CD1c-positive myeloid dendritic cell (primary cell): ENCODE measurements around the gene GGA2.
"Not testable (repeated sequence)": the region's sequence is repeated elsewhere in the genome, so short reads cannot be mapped to it uniquely, and the experiment has no call there.

Experiments used
- DNase-seq: peaks from one replicate; pipeline ENCODE4 v3.0.0-alpha.2; 2016; ENCODE audit errors: extremely low spot score

GGA2 gene

DNA sequence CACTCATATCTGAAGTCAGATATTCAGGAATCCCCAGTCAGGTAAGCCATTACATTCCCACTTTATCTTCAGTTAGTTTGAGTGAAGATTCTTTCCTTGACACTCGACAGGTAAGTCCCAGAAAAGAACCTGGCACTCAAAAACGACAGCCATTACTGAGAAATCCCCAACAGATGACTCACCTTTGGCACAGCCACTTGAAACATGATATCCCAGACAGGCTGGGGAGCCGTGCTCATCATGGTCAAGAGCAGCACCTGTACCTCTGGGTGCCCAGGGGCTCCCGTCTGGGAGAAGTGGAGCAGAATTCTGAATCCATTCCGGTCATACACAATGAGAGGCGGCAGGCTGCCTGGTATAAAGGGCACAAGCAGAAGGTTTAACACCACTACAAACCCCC lies 40.5 kb downstream of the GGA2 start:
- DNase-seq: no peak

DNA sequence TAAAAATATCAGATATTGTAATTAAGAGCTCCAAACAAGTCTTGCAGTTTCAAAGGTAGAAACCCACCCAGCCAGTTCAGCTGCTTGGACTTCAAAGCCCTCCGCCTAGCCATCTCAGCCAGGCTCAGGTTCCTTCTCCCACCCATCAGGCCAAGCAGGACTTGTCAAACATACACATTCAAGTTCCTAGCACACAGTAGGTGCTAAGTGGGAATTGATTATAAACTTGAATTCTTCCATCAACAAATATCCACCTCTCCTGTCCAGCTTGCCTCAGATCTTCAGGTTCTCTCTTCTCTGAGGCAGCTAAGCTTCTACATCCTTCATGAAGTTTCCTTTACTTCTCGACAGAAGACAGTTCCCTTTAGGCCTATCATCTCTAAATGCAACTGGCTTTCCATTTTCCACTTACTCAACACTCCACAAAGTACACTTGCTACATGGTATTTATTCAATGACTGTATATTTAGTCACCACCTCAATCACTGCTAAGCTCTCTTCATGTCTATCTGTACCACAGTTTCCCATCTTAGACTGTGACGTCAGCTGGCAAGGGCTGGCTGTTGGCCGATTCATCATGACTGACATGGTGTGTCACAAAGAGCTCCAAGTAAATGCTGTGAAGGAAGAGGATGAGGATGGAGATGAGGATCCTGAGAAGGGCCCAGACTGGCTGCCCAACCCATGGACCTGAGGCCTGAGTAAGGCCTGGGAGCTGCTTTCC lies 44.0 kb downstream of the GGA2 start:
- no peak for DNase-seq

GRCh38 chr16:23465179-23465578 lies 45.1 kb downstream of the GGA2 start:
- no peak for DNase-seq

GRCh38 chr16:23464196-23464595 lies 46.1 kb downstream of the GGA2 start:
- DNase-seq: no peak

GRCh38 chr16:23462994-23463393 lies 47.3 kb downstream of the GGA2 start:
- DNase-seq: not testable (repeated sequence)

DNA sequence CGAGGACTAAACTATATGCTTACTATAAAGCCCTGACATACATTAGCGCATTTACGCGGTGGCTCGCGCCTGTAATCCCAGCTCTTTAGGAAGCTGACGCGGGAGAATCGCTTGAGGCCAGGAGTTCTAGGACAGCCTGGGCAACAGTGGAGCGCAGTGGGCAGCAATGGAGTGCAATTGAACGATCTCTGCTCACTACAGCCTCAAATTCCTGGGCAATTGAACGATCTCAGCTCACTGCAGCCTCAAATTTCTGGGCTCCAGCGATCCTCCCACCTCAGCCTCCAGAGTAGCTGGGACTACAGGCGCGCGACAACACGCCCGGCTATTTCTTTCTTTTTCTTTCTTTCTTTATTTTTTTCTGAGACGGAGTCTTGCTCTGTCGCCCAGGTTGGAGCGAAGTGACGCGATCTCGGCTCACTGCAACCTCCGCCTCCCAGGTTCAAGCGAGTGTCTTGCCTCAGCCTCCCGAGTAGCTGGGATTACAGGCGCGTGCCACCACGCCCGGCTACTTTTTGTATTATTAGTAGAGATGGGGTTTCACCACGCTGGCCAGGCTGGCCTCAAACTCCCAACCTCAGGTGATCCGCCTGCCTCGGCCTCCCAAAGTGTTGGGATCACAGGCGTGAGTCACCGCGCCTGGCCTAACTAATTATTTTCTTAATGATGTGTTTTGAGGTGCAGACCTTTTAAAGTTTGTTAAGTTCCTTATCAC lies 56.8 kb downstream of the GGA2 start:
- DNase-seq: no peak

DNA sequence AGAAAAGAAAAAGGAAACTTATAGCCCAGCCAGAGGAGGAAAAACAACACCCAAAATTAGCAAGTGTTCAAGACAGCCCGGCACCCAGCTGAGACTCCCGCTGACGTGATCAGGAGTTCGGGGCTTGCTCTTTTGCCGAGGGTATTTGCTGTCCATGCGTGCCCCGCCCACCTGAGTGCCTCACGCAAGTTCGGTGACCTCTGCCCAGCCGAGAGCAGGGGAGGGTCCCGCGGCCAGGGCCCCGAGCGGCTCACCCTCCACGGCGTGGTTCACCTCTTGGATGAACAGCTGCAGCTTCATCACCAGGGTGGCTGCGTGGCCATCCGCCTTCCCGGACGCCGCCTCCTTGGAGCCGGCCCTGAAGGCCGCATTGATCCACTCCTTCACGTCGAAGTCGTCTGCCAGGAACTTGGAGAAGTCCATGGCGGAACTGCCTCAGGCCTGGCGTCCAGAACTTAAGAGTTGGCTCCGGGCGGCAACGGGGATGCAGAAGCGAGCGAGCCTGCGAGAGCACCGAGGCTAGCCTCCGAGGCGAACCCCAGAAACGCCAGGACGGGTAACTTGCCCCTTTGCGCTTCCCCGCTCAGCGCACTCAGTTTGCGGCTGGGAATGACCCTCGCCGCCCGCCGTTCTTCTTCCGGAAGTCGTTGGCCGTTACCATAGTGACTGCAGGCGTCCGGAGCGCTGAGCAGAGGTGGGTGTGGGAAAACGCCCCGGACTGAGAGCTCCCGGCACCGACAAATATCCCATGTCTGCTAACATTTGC lies 57.5 kb downstream of the GGA2 start, which contains the start of gene COG7:
Gene COG7 (minus strand): TSS at position 618 of the 766 bp plus-strand sequence. CDS start 195 bp downstream, at position 423.
- DNase-seq: peak; percentile 91

- DNase-seq: no peak
These were observed 58.1 kb downstream of the GGA2 start for GRCh38 chr16:23452221-23452571.

DNA sequence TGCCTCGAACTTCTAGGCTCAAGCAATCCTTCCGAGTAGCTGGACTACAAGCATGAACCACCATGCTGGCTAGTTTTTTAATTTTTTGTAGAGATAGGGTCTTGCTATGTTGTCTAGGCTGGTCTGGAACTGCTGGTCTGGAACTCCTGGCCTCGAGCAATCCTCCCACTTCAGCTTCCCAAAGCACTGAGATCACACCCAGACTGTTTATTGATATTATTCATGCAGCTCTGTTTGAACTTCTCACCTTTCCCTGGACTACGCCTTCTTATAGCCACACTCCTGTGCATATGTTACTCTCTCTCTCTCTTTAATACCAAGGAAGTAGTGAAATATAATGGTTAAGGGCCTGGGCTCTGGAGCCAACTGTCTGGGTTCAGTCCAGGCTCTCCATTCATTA lies 61.9 kb downstream of the GGA2 start:
- no peak for DNase-seq

- not testable (repeated sequence) for DNase-seq
These were observed 72.8 kb downstream of the GGA2 start for GRCh38 chr16:23437542-23437941.

- DNase-seq: no peak
These were observed 73.3 kb downstream of the GGA2 start for GRCh38 chr16:23436951-23437350.

GRCh38 chr16:23435500-23435899 lies 74.8 kb downstream of the GGA2 start:
- peak; percentile 72 for DNase-seq

DNA sequence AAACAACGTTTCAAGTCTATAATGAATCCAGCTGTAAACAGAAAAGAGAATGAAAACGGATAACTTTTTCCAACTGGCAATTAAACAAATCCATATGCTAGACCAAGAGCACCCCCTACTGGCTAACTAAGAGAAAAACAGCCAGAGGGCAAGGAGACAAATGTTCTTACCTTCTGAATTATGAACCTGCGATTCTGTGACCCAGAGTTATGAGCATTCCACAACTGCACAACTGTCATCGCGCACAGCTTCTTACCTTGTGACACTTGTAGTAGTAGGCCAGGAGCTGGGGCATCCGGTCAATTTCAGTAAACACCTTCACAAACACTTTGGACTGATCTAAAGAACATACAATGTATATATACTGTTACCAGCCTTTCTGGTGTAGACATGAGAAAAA lies 75.9 kb downstream of the GGA2 start:
- peak; percentile 71 for DNase-seq

- DNase-seq: no peak
These were observed 76.9 kb downstream of the GGA2 start for GRCh38 chr16:23433261-23433920.

DNA sequence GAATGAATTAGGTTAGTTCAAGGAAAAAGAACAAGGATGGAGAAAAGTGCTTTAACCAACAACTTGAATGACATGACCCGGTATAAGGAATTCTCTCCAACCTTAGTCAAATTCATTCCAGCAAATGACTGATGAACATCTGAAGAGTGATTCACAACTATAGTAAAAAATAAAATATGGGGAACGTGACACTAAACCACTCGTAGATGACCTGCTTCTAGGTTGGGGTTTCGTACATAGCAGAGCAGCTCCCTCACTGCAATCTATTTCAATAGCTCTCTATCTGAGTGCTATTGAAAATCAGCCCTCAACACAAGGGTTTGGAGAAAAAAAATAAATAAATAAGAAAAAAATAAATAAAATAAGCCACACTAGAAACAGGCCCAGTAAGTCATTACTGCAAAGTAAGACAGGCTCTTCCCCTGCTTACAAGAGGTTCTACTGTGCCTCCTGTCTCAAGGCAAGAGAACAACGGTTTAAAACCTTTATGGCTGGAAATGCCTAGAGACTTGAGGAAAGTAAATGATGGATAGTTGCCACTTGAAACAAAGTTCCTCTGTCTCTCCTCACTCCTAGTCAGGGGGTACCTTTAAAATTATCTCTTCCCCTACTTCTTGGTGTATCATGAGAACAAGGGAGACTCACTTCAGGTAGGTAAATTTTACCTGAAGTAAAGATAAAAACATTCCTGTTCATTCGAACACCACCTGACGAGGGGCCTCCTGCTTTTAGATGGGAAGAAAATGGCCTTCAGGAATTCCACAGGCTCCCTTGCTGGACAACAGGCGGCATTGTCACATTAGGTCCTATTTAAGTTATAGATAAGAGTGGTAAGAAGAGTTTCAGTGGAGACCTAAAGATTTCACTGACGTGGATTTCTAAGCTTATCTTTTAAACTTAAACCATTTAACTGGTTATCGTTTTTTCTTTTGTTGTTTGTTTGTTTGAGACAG lies 77.8 kb downstream of the GGA2 start:
- DNase-seq: no peak

DNA sequence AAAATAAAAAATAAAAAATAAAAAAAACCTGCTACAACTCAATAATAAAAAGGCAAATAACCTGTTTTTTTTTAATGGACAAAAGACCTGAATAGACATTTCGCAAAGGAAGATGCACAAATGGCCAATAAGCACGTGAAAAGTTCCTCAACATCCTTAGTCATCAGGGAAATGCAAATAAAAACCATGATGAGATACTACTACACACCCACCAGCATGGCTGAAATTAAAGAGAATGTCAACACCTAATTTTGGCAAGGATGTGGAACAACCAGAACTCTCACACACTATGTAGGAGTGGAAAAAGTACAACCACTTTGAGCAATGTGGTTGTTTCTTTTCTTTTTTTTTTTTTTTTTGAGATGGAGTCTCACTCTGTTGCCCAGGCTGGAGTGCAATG lies 81.9 kb downstream of the GGA2 start:
- no peak for DNase-seq

- DNase-seq: no peak
These were observed 85.9 kb downstream of the GGA2 start for GRCh38 chr16:23424292-23424958.

- DNase-seq: no peak
These were observed 86.7 kb downstream of the GGA2 start for GRCh38 chr16:23423496-23424049.

DNA sequence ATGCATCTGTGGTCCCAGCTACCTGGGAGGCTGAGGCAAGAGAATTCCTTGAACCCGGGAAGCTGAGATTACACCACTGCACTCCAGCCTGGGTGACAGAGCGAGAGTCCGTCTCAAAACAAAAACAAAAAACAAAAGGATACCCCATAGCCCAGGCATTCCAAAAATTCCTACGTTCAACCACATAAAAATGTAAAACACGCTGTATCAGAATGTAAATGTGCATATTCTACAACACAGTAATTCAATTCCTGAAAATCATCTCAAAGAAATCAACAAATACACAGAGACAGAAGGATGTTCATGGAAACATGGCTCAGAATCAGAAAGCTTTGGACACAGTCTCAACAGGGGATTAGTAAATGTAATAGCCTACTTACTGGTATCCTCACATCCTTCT lies 90.3 kb downstream of the GGA2 start:
- no peak for DNase-seq

- DNase-seq: no peak
These were observed 93.5 kb downstream of the GGA2 start for GRCh38 chr16:23416816-23417215.
